NCI-H2107 (cell line): ENCODE results near the gene LARP1B.
"Not testable (repeated sequence)": the region's sequence is repeated elsewhere in the genome, so short reads cannot be mapped to it uniquely, and the experiment has no call there.

Source experiments
- DNase-seq: peaks from one replicate; lab custom pipeline; 2025; lab: John Stamatoyannopoulos, UW

LARP1B gene

GRCh38 chr4:128227991-128228571 is 167.0 kb downstream of the LARP1B start:
- no peak for DNase-seq

- DNase-seq, result no peak
Observed at GRCh38 chr4:128228845-128229795, 168.0 kb downstream of the LARP1B start.

GRCh38 chr4:128232719-128233118 is 171.6 kb downstream of the LARP1B start:
- DNase-seq, result no peak

GRCh38 chr4:128234836-128235235 is 173.7 kb downstream of the LARP1B start:
- no peak for DNase-seq

GRCh38 chr4:128241019-128241418 is 179.9 kb downstream of the LARP1B start:
- DNase-seq, result no peak

- no peak for DNase-seq
Observed at GRCh38 chr4:128241425-128241913, 180.4 kb downstream of the LARP1B start.

- no peak for DNase-seq
Observed at GRCh38 chr4:128241981-128242380, 180.9 kb downstream of the LARP1B start.

GRCh38 chr4:128242601-128243000 is 181.5 kb downstream of the LARP1B start:
- no peak for DNase-seq

GRCh38 chr4:128244379-128244778 is 183.3 kb downstream of the LARP1B start:
- no peak for DNase-seq

GRCh38 chr4:128245391-128245790 is 184.3 kb downstream of the LARP1B start:
- DNase-seq, result not testable (repeated sequence)

GRCh38 chr4:128247906-128248305 is 186.8 kb downstream of the LARP1B start:
- DNase-seq, result no peak

- no peak for DNase-seq
Observed at GRCh38 chr4:128249787-128250668, 188.9 kb downstream of the LARP1B start.

- DNase-seq, result no peak
Observed at GRCh38 chr4:128255906-128256305, 194.8 kb downstream of the LARP1B start.

GRCh38 chr4:128256539-128256938 is 195.4 kb downstream of the LARP1B start:
- no peak for DNase-seq

- not testable (repeated sequence) for DNase-seq
Observed at GRCh38 chr4:128258166-128258565, 197.1 kb downstream of the LARP1B start.

GRCh38 chr4:128259889-128260288 is 198.8 kb downstream of the LARP1B start:
- DNase-seq, result not testable (repeated sequence)
